ENCODE data around the gene TRAF5.

- TF ChIP-seq, protein P1, sequence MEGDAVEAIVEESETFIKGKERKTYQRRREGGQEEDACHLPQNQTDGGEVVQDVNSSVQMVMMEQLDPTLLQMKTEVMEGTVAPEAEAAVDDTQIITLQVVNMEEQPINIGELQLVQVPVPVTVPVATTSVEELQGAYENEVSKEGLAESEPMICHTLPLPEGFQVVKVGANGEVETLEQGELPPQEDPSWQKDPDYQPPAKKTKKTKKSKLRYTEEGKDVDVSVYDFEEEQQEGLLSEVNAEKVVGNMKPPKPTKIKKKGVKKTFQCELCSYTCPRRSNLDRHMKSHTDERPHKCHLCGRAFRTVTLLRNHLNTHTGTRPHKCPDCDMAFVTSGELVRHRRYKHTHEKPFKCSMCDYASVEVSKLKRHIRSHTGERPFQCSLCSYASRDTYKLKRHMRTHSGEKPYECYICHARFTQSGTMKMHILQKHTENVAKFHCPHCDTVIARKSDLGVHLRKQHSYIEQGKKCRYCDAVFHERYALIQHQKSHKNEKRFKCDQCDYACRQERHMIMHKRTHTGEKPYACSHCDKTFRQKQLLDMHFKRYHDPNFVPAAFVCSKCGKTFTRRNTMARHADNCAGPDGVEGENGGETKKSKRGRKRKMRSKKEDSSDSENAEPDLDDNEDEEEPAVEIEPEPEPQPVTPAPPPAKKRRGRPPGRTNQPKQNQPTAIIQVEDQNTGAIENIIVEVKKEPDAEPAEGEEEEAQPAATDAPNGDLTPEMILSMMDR (conservative IDR thresholded peaks at IDR 0.05) = no peak
- no peak for TF ChIP-seq EZH2 (IDR thresholded peaks at IDR 0.05; ENCODE audit: low read depth)
Observed at GRCh38 chr1:211372463-211372862, 45.8 kb downstream of the TRAF5 start.
